Medulla oblongata (tissue), 1 donor: ENCODE data around the gene GSTT4.
"Not testable (repeated sequence)": the region's sequence is repeated elsewhere in the genome, so short reads cannot be mapped to it uniquely, and the experiment has no call there.

Source experiments
- DNase-seq: peaks from one replicate; pipeline ENCODE4 v3.0.0-alpha.2; 2015; ENCODE audit errors: extremely low spot score

GSTT4 gene

GRCh38 chr22:23952794-23953405 lies 52.4 kb downstream of the GSTT4 start:
- DNase-seq = not testable (repeated sequence)

GRCh38 chr22:23951383-23951782 lies 53.9 kb downstream of the GSTT4 start:
- not testable (repeated sequence) for DNase-seq

- DNase-seq = not testable (repeated sequence)
These were observed 55.5 kb downstream of the GSTT4 start for GRCh38 chr22:23949764-23950163.
